GM08714 (cell line): ENCODE data around the gene STING1.

ENCODE experiments used
- H3K4me3 ChIP-seq: fragments of 200-500 bp; sonication (Bioruptor generic); 2 replicates; pipeline ENCODE4 v1.5.1; 2014; ENCODE audit warnings: mild to moderate bottlenecking, low read length, inconsistent platforms
- ZNF274 ChIP-seq: IDR thresholded peaks from 2 replicates; pipeline ENCODE4 v1.6.1; 2012; ENCODE audit warnings: mild to moderate bottlenecking, low read depth, low read length

STING1 gene

DNA sequence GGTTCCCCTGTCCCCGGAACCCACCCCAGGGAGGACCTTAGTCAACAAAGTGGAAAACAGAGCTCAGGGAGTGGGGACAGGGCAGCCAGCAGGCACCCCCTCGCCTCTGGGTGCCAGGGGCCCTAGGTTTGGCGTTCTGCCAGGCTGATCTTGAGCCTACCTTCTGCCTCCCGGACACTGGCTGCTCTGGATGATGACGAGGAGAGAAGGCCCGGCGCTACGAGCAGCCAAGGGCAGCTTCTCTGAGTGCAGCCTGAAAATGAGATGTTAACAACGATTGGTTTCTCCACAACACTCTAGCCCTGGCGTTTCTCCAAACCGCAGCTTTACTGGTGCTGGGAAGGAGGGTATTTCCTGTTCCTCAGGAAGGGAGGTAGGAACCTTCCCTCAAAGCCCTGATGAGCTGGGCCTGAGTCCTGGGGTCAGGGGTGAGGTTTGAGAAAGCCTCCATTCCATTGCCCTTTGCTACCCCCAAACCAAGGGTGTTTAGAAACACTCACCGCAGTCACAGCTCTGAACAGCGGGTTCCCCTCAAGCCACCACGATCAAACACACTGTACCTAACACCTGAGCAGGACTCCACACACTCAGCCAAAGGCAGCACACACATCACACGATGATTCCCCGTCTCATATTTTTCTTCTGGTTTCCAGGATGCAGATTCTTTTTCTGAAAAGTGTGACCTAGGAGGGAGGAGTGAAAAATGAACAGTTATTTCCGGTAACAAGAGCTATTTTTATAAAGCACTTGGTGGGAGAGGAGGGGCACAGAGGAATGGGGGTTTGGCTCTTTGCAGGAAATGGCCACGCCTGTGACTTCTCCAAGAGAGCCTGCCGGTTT is at the start of gene STING1:
Gene STING1 (minus strand): TSS at position 709 of the 840 bp plus-strand sequence. CDS start 1,054 bp downstream, outside the sequence.
- TF ChIP-seq ZNF274 = no peak
- peak within 1 kb of the TSS; percentile 50; the same call in 1 of the 2 replicates for H3K4me3 ChIP-seq

DNA sequence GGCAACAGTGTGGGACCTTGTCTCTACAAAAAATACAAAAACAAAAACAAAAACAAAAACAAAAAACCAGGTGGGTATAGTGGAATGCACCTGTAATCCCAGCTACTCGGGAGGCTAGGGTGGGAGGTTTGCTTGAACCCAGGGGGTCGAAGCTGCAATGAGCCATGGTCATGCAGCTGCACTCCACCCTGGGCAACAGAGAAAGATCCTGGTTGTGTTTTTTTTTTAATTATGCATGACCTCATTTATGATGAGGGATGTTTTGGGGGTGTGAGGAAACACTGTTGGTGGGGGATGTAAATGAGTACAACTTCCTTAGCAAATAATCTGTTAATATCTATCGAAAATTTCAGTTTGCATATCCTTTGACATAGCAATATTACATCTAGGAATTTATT is 49.2 kb upstream of the STING1 start:
- no peak for TF ChIP-seq ZNF274
- H3K4me3 ChIP-seq = peak overlapping the region; percentile 49

DNA sequence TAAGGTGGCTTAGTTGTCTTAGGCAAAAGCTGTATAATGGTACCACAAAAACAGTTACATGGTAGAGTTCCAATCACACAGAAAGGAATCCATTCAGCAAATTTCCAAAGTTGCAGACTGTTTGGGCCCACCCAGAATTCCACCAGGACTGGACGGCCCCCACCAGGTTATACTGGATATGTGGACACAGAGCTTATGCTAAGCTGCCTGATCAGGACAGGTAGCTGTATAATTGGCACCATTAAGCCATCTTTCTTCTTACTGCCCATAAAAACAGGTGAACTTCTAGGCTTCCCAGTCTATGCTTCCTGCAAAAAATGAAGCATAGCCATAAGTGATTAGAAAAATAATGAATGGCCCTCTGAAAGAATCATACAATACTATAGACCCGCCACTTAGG is 47.5 kb upstream of the STING1 start:
- peak overlapping the region; percentile 97; the same call in 1 of the 2 replicates for H3K4me3 ChIP-seq

DNA sequence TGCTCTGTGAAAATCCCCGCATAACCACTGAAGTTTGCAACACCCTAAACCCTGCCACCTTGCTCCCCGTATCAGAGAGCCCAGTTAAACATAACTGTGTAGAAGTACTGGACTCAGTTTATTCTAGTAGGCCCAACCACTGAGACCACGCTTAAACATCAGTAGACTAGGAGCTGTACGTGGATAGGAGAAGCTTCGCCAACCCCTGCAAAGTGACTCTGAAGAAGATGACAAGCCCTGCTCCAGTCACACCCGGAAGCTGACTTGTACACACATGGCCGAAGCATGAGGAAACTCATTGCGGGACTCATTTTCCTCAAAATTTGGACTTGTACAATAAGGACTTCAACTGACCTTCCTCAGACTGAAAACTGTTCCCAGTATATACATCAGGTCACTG is 46.1 kb upstream of the STING1 start:
- peak overlapping the region; percentile 97 for H3K4me3 ChIP-seq

DNA sequence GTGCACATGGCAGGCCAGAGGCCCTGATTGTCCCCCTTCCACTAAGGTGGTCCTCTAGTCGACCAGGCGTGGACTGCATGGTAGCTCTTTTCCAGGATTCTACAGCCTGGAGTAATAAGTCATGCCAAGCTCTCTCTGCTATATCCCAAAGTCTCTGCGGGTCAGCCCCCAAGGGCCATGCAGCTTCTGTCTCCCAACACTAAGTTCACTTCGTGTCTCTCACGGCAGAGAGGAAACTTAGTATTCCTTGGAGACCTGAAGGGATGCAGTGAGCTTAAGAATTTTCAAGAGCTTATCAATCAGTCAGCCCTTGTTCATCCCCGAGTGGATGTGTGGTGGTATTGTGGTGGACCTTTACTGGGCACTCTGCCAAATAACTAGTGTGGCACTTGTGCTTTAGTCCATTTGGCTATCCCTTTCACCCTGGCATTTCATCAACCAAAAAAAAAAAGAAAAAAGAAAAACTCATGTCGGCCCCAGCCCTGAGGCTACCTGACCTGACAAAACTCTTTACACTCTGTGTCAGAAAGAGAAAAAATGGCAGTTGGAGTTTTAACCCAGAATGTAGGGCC is 45.4 kb upstream of the STING1 start:
- peak overlapping the region; percentile 97 for H3K4me3 ChIP-seq

DNA sequence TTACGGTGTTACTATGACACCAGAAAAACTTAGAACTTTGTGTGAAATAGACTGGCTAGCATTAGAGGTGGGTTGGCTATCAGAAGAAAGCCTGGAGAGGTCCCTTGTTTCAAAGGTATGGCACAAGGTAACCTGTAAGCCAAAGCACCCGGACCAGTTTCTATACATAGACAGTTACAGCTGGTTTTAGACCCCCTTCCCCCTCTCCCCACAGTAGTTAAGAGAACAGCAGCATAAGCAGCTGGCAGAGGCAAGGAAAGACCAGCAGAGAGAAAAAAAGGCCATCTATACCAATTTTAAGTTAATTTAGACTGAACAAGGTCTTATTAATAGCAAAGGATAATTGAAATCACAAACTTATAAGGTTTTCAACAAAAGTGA is 44.5 kb upstream of the STING1 start:
- H3K4me3 ChIP-seq = peak overlapping the region; percentile 97

DNA sequence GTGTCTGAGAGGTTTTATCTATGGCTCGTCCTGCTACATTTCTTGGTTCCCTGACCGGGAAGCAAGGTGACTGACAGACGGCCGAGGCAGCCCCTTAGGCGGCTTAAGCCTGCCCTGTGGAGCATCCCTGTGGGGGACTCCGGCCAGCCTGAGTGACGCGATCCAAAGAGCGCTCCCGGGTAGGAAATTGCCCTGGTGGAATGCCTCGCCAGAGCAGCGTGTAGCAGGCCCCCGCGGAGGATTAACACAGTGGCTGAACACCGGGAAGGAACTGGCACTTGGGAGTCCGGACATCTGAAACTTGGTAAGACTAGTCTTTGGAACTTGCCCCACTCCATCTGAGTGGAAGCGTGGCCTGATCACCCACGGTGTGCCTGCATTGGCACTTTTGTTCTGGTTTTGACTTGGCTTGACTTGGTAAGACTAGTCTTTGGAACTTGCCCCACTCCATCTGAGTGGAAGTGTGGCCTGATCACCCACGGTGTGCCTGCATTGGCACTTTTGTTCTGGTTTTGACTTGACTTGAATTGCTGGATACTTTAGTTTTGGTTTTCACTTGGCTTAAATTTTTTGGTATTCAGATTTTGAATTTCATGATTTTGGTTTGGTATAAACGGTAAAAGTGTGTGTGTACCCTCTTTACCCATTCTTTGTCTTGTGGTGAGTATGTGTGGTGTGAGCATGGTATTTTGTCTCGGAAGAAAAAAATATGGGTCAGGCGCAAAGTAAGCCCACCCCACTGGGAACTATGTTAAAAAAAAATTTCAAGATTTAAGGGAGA is 43.9 kb upstream of the STING1 start:
- peak overlapping the region; percentile 97 for H3K4me3 ChIP-seq

DNA sequence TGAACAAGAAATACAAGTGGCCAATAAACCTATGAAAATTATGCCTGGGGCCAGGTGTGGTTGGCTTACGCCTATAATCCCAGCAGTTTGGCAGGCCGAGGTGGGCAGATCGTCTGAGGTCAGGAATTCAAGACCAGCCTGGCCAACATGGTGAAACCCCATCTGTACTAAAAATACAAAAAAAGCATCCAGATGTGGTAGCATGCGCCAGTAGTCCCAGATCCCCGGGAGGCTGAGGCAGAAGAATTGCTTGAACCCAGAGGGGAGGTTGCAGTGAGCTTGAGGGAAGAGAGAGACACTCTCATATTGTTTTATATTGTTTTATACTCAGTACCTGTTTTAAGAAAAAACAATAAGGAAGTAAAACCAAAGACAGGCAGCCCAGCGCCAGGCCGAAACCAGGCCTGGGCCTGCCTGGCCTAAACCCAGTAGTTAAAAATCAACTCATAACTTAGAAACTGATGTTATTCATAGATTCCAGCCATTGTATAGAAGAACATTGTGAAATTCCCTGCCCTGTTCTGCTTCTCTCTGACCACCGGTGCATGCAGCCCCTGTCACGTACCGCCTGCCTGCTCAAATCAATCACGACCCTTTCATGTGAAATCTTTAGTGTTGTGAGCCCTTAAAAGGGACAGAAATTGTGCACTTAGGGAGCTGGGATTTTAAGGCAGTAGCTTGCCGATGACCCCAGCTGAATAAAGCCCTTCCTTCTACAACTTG is 43.2 kb upstream of the STING1 start:
- peak overlapping the region; percentile 97 for H3K4me3 ChIP-seq

DNA sequence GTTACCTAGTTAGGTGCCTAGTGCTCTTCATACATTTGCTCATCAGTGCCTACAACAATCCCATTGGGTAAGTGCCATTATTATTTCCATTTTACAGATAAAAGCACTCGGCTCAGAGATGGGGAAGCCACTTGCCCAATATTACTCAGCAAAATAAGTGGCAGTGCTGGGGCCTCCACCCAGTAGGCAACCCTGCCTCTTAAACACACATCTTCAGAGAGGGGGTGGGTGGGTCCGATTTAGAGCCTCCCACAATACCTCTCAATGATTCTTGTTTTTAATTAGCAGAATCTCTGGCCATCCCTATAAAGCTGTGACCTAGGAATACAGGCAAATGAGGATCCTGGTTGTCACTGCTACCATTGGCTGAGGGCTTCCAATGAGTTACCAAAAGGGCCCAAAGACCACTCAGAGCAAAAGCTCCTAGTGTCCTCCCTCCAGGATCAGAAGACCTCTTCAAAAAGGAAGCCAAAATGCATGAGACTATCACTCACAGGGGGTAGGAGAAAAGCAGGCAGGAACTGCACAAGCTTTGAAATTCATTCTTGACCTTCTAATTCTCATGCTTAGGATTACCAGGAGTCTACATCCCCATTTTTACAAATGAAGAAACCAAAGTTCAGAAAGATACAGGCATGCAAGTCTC is 42.5 kb upstream of the STING1 start:
- peak overlapping the region; percentile 8; the same call in 1 of the 2 replicates for H3K4me3 ChIP-seq
- no peak for TF ChIP-seq ZNF274

DNA sequence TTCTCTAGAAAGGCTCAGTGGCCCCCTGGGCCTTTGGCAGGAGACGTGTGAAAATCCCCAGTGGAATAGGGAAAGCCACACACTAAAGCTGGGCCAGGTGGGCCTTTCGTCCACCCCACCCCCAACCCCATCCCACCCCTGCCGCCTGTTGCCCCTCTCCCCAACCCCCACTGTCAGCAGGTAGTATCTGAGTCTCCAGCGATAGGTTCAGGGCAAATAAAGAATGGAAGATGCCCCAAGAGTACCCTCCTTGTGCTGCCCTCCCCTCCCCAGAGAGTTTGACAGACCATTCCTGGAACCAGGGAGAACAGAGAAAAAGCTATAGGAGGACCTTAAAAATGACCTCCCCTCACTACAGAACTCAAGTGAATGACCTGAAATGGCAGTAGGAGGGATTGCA is 41.9 kb upstream of the STING1 start:
- TF ChIP-seq ZNF274 = no peak

DNA sequence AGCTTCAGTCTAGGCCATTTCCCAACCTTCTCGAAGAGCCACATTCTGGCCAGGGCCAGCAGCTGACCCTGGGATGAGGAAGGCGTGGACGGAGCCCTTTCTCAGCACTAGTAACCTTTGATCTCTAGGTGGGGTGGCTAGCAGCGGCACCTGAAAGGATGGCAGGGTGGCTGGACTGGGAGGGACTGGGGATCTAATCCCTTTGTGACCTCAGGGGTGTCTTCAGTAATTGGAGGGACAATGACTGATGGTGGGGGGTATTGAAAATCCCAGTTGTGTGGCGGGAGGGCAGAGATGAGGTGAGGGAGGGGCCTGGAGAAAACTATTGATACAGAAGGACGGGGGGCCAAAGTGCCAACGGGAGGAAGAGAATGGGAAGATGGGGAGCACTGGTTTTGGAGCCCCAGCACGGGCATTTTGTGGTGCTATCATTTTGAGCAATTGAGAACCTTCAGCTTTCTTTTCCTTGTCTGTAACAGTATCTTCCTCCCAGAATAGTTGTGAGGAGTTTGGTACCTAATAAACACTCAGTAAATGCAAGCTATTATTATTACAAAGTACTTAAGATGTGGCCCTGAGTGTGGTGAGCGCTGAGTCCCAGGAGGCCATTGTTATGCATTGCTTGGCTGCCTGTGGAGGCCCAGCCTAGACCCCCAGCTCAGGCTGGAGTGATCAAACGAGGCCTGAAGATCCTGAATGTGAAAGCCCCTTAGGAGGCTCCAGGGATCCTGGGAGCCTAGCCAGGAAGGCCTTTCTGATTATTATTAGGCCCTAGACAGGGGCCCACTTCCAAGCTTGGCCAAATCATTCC is 41.3 kb upstream of the STING1 start:
- H3K4me3 ChIP-seq = no peak overlapping the region
- no peak for TF ChIP-seq ZNF274

More for the DNA sequence above, 41.9 kb upstream of the STING1 start:
- H3K4me3 ChIP-seq = no peak overlapping the region

DNA sequence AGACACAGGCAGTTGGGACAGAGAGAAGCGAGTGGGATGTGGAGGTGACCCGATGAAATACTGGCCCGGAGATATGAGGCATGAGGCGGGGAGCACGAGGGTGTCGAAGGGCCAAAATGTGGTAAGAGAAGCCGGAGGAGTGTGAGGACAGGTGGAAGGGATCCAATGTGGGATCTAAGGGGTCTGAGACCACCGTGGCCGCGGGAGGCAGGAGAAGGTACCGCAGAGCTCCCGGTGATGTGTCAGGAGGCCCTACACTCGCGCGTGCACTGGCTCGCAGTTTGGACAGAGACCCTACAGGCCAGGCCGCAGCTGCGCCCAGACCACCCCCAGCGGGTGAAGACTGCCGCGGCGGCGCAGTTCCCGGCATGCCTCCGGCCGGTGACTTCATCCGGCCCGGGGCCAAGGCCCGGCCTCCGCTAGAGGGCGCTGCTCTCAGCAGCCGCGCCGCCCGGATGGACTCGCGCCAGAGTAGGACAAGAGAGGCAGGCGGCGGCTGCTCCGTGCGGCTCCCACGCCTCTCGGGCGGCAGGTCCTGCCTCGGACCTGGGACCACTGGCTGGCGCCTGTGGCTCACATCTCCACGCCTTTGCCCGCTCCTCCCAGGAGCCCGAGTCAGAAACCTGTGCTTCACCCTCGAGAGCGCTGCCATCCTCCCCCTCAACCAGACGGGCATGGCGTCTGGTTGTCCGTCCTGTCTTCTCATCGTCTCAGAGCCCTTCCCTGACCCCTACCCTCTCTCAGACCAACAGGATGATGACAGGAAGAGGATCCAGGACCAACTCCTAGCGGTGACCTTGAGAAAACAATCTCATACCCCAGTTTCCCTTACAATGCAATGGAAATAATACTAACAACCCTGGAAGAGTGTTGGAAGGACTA is 35.4 kb upstream of the STING1 start:
- TF ChIP-seq ZNF274 = no peak
- H3K4me3 ChIP-seq = peak overlapping the region; percentile 58; the same call in 1 of the 2 replicates
